GM18502 (cell line): ENCODE data around the gene KIAA1671.

Source experiments
- ATAC-seq: cut with Tn5 transposase; IDR thresholded peaks from one replicate; pipeline ENCODE4 v1.9.1; 2021; ENCODE audit warnings: mild to moderate bottlenecking; ENCODE audit not compliant: unreplicated experiment, poor library complexity

Gene KIAA1671

GRCh38 chr22:25131198-25131887 is 178.8 kb downstream of the KIAA1671 start:
- ATAC-seq, result no peak

- ATAC-seq, result no peak
These were observed 181.5 kb downstream of the KIAA1671 start for GRCh38 chr22:25134028-25134427.

GRCh38 chr22:25134451-25134850 is 181.9 kb downstream of the KIAA1671 start:
- no peak for ATAC-seq

- ATAC-seq, result no peak
These were observed 184.5 kb downstream of the KIAA1671 start for GRCh38 chr22:25136953-25137576.

GRCh38 chr22:25137577-25138525 is 185.3 kb downstream of the KIAA1671 start:
- ATAC-seq, result no peak

GRCh38 chr22:25139062-25139461 is 186.5 kb downstream of the KIAA1671 start:
- no peak for ATAC-seq

- no peak for ATAC-seq
These were observed 189.6 kb downstream of the KIAA1671 start for GRCh38 chr22:25142102-25142501.

GRCh38 chr22:25143156-25144076 is 190.9 kb downstream of the KIAA1671 start:
- no peak for ATAC-seq

- no peak for ATAC-seq
These were observed 192.0 kb downstream of the KIAA1671 start for GRCh38 chr22:25144522-25144921.

- no peak for ATAC-seq
These were observed 193.8 kb downstream of the KIAA1671 start for GRCh38 chr22:25146307-25146706.

- no peak for ATAC-seq
These were observed 194.6 kb downstream of the KIAA1671 start for GRCh38 chr22:25146906-25147641.

- no peak for ATAC-seq
These were observed 195.1 kb downstream of the KIAA1671 start for GRCh38 chr22:25147642-25147928.

GRCh38 chr22:25148149-25148691 is 195.7 kb downstream of the KIAA1671 start:
- ATAC-seq, result no peak

GRCh38 chr22:25149014-25149413 is 196.5 kb downstream of the KIAA1671 start:
- ATAC-seq, result no peak

- ATAC-seq, result no peak
These were observed 201.6 kb downstream of the KIAA1671 start for GRCh38 chr22:25153961-25154666.

GRCh38 chr22:25154667-25154999 is 202.1 kb downstream of the KIAA1671 start:
- no peak for ATAC-seq

- no peak for ATAC-seq
These were observed 204.2 kb downstream of the KIAA1671 start for GRCh38 chr22:25156736-25157135.

- no peak for ATAC-seq
These were observed 206.5 kb downstream of the KIAA1671 start for GRCh38 chr22:25159028-25159427.
